ENCODE results near the gene COG5. TPM values are rescaled to one million over a fixed set of nuclear protein-coding genes. Genes with fewer than 3 reads are reported as not detected.
"Not testable (repeated sequence)": the region's sequence is repeated elsewhere in the genome, so short reads cannot be mapped to it uniquely, and the experiment has no call there.

COG5 gene
- total RNA-seq, 2 donors from 2014 or later = 50.1 to 102 TPM

- Histone ChIP-seq H3K27ac (no peak overlapping the region), H3K27me3 (no peaks in the 10 kb centered on the region), H3K36me3 (replicated peaks in 1 of 2; ENCODE audit: insufficient read depth in 1 of 2, low read depth in 2 of 2) (no peaks in the 10 kb centered on the region), H3K9me3 (no peaks in the 10 kb centered on the region), H3K4me3 (no peak overlapping the region), H3K4me1 (no peaks in the 10 kb centered on the region)
- 75 to 76% methylated on average over 5 of the region's 5 CpGs for WGBS, 2 donors
- no peak for ATAC-seq
- no peak for DNase-seq
- TF ChIP-seq POLR2A (IDR thresholded peaks at IDR 0.05) = no peak
- no peak for TF ChIP-seq CTCF (IDR thresholded peaks at IDR 0.05)
- intact Hi-C loops (cut with DNase I) = no loop called here
These were observed 401.2 kb downstream of the COG5 start for GRCh38 chr7:107162475-107162874.

GRCh38 chr7:107161415-107161814 is 402.3 kb downstream of the COG5 start:
- H3K9me3 ChIP-seq = no peaks in the 10 kb centered on the region
- no peak overlapping the region for H3K27ac ChIP-seq
- 74 to 81% methylated on average over 3 of the region's 3 CpGs for WGBS, 2 donors
- no peaks in the 10 kb centered on the region for H3K4me1 ChIP-seq
- no peak overlapping the region for H3K4me3 ChIP-seq
- H3K27me3 ChIP-seq = no peaks in the 10 kb centered on the region
- DNase-seq = no peak
- no peaks in the 10 kb centered on the region for H3K36me3 ChIP-seq (replicated peaks in 1 of 2; ENCODE audit: insufficient read depth in 1 of 2, low read depth in 2 of 2)
- ATAC-seq = no peak
- intact Hi-C loops (cut with DNase I) = no loop called here
- TF ChIP-seq CTCF (IDR thresholded peaks at IDR 0.05) (no peak), POLR2A (IDR thresholded peaks at IDR 0.05) (no peak)

- no peak for TF ChIP-seq CTCF (IDR thresholded peaks at IDR 0.05)
- no peak for TF ChIP-seq POLR2A (IDR thresholded peaks at IDR 0.05)
- no peak for ATAC-seq
- H3K36me3 ChIP-seq (replicated peaks in 1 of 2; ENCODE audit: insufficient read depth in 1 of 2, low read depth in 2 of 2) = no peaks in the 10 kb centered on the region
- DNase-seq = no peak
- intact Hi-C loops (cut with DNase I) = no loop called here
- H3K27me3 ChIP-seq = no peaks in the 10 kb centered on the region
- no peaks in the 10 kb centered on the region for H3K9me3 ChIP-seq
- no peak overlapping the region for H3K27ac ChIP-seq
- no peaks in the 10 kb centered on the region for H3K4me1 ChIP-seq
- 67 to 72% methylated on average over 2 of the region's 2 CpGs for WGBS, 2 donors
- H3K4me3 ChIP-seq = no peak overlapping the region
These were observed 403.3 kb downstream of the COG5 start for GRCh38 chr7:107160389-107160788.

GRCh38 chr7:107158028-107158427 is 405.7 kb downstream of the COG5 start:
- no peak for DNase-seq
- no peak overlapping the region for H3K4me3 ChIP-seq
- WGBS, 2 donors = 65 to 80% methylated on average over 2 of the region's 2 CpGs
- H3K27ac ChIP-seq = no peak overlapping the region
- no peaks in the 10 kb centered on the region for H3K9me3 ChIP-seq
- no peaks in the 10 kb centered on the region for H3K27me3 ChIP-seq
- ATAC-seq = no peak
- H3K4me1 ChIP-seq = no peaks in the 10 kb centered on the region
- TF ChIP-seq POLR2A (IDR thresholded peaks at IDR 0.05) = no peak
- TF ChIP-seq CTCF (IDR thresholded peaks at IDR 0.05) = no peak
- intact Hi-C loops (cut with DNase I) = no loop called here
- H3K36me3 ChIP-seq (replicated peaks in 1 of 2; ENCODE audit: insufficient read depth in 1 of 2, low read depth in 2 of 2) = no peaks in the 10 kb centered on the region

- Histone ChIP-seq H3K4me1 (no peaks in the 10 kb centered on the region), H3K27me3 (no peaks in the 10 kb centered on the region), H3K27ac (no peak overlapping the region), H3K9me3 (no peaks in the 10 kb centered on the region), H3K36me3 (replicated peaks in 1 of 2; ENCODE audit: insufficient read depth in 1 of 2, low read depth in 2 of 2) (no peaks in the 10 kb centered on the region), H3K4me3 (no peak overlapping the region)
- ATAC-seq (no peak), DNase-seq (no peak)
- intact Hi-C loops (cut with DNase I) = no loop called here
- TF ChIP-seq POLR2A (IDR thresholded peaks at IDR 0.05) = no peak
- no peak for TF ChIP-seq CTCF (IDR thresholded peaks at IDR 0.05)
- 84 to 85% methylated on average over 7 of the region's 7 CpGs for WGBS, 2 donors
These were observed 406.6 kb downstream of the COG5 start for GRCh38 chr7:107157091-107157490.

GRCh38 chr7:107155726-107156125 is 408.0 kb downstream of the COG5 start:
- H3K36me3 ChIP-seq (replicated peaks in 1 of 2; ENCODE audit: insufficient read depth in 1 of 2, low read depth in 2 of 2); ATAC-seq; DNase-seq; H3K27me3 ChIP-seq; H3K4me1 ChIP-seq; intact Hi-C loops (cut with DNase I); H3K27ac ChIP-seq; H3K4me3 ChIP-seq; H3K9me3 ChIP-seq: not testable (repeated sequence)
- 89 to 92% methylated on average over 3 of the region's 3 CpGs for WGBS, 2 donors
